HS-27A (cell line): ENCODE data around the gene BBC3.

Source experiments
- DNase-seq: peaks from one replicate; pipeline ENCODE4 v3.0.0-alpha.2; 2012; ENCODE audit warnings: low read depth, missing footprints

Gene BBC3

DNA sequence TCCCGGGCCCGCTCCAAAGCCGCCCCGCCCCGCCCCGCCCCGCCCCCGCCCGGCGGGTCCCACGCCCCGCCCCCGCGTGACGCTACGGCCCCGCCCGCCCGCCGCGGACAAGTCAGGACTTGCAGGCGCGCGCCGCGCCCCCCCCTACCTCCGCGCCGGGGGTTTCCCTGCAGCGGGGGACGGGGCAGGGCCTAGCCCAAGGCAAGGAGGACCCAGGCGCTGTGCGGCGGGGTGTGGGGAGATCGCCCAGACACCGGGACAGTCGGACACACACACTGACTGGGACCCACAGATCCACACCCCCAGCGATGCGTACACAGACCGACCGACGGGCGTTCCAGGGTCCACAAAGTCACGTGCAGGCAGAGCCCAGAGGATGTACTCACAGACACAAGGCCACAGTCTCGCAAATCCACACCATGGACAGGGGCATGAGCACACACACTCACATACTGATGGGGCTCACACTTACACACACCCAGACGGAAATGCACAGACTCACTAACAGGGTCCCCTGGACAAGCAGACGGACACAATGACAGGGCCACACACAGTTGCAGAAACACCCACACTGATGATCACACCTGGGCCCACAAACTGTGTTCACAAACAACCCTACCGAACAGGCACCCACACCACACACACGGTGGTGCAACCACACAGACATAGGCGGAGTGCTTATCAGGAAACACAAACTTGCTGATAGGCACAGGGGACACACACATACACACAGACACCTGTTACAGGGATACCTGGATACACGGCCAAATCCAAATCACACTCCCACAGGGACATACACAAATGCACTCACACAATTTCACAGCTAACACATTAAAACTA lies 436 bp upstream of the BBC3 start:
- DNase-seq, result no peak

DNA sequence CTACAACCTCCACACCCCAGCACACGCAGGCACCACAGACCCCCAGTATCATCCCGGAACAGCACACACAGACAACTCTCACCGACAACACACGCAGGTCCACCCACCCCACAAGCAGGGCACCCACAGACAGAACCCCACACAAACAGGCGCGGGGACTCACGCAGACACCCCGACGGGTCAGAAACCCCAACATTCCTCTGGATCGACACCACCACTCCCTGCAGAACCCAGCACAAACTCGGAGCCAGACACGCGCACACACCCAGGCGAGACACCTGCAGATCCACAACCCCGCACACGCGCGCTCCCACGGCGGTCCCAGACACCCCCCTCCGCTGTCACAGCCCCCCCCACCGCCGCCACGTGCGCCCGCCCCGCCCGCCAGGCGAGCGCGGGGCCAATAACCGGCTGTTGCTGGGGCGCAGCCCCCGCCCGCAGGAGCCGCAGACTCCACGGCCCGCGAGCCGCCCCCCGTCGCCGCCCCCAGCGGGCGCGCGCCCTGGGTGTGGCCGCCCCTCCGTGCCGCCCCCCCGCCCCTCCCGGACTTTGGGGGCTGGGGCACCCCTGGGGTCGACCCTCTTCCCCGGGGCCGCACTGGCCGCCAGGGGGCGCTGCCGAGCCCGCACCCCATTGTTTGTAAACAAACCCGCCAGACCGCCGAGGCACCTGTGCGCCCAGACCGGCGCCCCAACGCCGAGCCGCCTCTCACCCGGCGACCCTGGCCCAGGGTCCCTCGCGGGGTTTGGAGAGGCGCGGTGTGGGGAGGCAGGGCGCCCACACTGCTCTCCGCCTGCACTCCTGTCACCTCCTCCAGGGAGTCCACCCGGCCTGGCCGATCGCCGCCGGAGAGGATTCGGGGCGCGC lies 712 bp downstream of the BBC3 start:
- no peak for DNase-seq

DNA sequence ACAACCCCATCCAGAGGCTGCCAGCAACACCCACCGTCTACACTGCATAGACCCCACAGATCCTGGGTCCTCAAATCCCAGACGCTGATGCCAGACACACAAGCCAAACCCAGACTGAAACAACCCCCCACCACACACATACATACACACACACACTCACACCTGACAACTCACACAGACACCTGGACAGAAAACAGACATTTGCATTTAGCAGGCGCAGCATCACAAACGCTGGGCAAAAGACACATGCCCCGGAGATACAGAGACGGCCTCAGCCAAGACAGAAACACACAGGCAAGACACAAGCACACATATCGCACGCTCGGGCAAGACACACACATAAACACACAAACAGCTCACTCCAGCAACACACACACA lies 1.3 kb downstream of the BBC3 start:
- no peak for DNase-seq

DNA sequence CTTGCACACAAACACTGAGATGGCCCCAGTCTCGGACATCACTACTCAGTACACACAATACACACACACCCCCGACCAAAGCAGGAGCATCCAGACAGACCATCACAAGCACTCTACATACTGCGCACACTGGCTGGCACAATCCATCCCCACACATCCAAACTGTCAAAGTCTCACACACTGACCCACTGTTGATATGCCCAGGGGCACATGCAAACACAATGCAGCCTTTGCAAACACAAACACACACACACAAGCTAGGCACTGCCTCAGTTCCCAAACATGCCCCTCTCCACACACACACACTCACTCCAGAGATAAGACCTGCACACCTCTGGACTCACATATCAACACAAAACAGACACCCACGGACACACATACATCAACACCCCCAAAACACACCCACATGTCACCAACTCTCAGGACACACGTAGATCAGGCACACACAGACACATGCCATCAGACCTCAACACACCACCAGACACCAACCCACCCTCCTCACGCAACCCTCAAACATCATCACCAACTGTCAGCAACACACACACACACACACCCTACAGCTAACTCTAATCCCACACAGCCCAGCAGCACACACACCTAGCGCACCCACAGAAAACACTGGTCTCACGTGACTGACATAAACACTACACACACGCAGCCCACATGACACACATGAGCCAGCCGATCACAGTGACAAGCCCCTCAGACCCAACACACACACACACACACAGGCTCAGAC lies 1.9 kb downstream of the BBC3 start:
- DNase-seq, result no peak

DNA sequence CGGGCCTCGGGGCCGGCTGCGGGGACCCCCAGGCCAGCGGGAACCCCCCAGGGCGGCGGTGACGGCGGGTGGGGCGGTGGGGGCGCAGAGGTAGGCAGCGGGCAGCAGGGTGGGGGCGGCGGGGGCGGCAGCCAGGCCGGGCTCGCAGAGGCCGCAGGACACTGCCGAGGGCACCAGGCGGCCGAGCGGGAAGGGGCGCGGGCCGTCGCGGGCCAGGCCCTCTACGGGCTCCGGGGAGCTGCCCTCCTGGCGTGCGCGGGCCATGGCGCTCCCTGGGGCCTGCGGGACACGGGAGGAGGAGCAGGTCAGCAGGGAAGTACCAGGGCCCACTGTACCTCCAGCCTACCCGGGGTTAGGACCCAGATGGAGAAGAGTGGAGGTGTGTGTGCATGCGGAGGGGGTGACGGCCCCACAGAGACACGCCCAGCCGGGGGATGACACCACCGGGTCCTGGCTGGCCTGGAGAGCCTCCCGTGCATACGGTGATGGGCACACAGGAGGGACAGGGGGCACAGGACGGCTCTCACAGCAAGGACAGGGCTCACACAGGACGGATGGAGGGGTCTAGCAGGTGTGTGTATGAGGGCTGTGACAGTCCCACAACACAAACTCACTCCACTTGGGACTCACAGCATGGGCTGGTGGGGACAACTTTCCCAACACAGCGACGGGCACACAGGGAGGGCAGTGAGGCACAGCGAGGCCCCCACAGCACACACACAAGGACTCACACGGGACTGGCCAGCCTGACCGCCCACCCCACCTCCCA lies 2.6 kb downstream of the BBC3 start:
- DNase-seq, result no peak

DNA sequence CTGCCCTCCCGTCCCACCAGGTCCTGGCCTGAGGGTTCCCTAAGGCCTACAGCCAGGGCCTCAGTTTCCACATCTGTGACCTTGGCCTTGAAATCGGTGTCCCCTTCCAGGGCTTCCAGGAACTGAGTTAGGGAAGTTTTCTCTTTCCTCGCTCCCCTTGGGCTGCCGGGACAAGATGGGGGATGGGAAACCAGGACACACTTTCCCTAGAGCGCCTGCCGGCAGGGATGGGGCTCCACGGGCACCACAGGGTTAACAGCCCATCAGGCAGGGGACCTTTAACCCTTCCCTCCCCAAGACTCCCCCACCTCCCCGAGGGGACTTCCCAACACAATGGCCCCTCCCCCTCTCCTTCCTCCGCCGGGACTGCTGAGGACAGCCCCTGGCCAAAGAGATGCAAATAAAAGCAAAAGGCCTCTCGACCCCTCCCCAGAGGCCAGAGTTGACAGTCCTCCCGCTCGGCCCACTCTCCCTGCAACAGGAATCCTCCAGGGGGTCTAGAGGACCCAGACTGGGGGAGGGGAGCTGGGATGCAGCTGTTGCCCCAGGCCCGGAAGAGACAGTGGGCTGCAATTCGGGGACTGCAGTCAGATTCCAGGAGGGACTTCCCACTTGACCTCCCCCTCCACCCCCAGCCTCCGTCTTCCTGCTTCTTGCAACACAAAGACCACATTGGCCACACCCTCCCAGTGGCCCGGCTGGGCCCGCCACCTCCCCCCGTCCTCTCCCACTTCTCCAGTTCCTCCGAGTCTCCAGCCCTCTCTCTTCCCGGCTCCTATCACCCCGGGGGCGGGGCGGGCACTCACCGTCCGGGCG lies 3.4 kb downstream of the BBC3 start:
- peak; percentile 94 for DNase-seq

DNA sequence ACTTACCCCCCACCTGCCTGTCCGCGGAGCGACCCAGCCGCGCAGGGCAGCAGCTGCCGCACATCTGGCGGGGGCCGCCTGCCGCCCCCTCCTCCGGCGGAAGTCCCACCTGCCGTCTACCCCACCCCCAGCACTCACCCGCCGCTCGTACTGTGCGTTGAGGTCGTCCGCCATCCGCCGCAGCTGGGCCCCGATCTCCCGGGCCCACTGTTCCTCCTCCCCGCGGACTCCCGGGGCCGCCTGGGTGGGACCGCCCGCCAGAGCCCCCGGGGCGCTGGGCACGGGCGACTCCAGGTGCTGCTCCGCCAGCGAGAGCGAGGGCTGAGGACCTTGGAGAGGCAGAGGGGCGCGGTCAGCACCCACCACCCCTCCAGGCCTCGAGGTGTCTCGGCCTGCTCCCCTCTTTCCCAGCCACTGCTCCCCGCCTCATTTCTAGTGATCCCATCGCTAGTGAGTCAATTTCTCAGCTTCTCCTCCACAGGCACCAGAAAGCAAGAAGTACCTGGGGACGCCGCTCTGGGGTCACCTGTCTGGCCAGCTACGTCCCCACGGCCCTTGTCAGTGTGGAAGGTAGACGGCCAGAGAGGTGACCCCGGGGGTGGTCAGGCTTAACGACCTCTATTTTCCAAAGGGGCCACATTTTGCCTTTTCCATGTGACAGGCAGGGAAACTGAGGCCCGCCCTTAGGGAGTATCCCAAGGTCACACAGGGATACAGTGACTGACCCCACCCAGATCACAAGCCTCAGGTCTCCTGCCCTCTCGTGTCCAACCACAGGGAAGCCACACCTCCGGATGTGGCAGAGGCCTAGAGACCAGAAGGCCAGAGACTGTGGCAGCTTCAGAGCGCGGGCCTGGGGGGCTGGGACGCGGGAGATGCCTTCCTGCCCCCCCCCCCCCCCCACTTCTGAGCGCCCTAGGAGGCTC lies 4.3 kb downstream of the BBC3 start:
- no peak for DNase-seq

DNA sequence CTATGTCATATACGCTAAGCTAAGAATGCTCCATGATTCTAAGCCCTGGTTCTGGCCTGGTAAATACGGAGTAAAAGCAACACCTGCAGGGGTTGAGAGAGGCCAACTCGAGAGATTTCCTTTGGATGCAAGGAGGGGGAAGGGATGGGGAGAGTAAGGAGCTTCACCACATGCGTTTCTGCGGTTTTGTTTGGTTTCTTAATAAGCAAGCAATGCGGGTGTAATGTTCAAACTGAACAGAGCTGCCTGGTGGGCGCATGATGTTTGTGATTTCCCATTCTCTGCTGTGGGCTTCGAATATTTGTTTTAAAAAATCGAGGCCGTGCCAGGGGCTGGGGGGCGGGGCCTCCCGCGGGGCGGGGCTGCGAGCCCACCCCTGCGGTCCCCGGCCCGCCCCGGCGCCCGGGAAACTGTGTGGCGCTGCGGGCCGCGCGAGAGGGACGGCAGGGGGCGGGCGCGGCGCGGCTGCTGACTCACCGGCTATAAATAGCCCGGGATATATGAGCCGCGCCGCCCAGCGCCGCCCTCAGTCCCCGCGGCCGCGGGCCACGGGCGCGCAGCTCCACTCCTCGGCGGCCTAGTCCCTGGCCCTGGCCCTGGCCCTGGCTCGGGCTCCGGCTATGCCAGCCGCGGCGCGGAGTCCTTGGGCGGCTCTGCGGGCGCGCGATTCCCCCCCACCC lies 5.1 kb downstream of the BBC3 start:
- no peak for DNase-seq

DNA sequence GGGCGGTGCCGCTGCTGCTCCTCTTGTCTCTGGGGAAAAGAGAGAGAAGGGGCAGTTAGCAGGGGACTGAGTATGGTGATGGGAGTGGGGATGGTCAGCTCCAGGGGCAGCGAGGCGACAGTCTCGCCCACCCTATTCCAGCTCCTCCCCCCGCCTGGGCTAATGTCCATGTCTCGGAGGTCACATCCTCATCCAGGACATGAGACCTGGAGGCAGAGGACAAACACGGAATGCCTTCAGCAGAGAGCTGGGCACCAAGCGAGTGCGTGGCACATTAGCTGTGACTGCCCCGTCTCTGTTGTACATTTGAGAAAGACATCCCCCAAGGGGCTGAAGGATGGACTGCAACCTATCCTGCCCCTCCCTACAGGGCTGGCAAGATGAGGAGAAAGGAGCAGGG lies 9.1 kb downstream of the BBC3 start:
- no peak for DNase-seq

DNA sequence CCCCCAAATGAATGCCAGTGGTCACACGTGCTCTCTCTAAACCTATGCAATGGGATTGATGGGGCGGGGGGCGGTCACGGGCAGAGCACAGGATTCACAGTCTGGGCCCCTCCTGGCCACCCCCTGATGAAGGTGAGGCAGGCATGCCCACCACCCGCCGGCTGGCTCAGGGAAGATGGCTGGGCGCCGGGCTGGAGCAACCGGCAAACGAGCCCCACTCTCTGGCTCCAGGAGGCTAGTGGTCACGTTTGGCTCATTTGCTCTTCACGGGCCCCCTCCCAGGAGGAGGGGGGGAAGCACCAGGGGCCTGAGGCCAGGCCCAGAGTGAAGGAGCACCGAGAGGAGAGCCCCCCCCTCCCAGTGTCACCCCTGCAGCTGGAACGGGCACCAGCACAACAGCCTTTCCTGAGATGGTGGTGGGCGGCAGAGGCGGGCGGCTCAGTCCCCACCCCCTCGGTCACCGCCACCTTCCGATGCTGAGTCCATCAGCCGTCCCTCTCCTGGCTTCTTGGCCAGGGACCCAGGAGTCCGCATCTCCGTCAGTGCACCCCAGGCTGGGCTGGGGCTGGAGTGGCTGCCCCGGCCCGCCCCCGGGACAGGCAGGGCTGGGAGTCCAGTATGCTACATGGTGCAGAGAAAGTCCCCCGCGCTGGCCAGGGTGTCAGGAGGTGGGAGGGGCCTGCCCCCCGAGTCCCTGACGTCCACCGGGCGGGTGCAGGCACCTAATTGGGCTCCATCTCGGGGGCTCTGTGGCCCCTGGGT lies 9.7 kb downstream of the BBC3 start:
- DNase-seq, result no peak

DNA sequence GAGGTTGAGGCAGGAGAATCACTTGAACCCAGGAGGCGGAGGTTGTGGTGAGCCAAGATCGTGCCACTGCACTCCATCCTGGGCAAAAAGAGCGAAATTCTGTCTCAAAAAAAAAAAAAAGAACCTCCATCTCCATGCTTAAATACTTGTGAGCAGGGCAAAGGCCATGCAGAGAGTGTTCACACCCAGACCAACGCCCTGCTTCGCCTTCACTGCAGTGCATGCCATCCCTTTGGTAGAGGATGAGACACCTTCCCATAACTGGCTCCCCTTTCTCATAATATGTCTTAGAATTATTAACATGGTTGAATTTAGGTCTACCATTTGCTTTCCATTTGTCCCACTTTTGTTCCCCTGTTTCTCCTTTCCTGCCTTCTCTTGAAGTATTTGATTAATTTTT lies 15.4 kb downstream of the BBC3 start:
- no peak for DNase-seq

DNA sequence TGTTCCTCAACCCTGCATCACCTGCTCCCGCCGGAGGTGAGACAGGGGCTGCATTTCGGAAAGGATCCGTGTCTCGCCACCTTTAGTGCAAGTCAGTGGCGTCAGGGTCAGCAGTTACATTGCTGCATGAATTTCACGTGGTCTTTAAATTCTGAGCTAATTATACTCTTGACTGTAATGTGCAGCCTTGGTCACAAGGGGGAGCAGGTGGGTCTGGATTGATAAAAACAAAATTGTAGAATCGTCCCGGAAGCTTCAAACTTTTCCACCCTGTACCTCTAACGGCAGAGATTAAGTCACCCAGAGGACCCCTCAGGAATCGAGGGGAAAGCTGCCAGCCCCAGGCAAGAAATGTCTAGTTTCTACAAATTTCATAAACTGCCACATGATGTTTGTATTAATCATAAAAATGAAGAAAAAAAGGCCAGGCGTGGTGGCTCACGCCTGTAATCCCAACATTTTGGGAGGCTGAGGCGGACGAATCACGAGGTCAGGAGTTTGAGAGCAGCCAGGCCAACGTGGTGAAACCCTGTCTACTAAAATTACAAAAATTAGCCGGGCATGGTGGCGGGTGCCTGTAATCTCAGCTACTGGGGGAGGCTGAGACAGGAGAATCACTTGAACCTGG lies 20.2 kb downstream of the BBC3 start:
- DNase-seq, result no peak

DNA sequence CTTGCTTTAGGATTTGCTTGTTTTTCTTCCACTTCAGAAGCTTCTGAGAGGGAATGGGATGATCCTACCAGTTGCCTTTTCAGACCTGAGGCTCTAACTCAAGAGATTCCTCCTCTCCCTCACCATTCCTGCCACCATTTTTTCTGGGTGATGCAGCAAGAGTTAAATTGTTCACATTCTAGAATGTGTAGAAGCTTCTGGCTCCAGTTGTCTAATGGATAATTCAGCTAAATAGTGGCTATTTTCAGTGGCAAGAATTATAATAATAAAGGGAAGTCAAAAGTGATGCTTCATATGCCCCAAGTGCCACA lies 20.9 kb downstream of the BBC3 start:
- DNase-seq, result no peak

DNA sequence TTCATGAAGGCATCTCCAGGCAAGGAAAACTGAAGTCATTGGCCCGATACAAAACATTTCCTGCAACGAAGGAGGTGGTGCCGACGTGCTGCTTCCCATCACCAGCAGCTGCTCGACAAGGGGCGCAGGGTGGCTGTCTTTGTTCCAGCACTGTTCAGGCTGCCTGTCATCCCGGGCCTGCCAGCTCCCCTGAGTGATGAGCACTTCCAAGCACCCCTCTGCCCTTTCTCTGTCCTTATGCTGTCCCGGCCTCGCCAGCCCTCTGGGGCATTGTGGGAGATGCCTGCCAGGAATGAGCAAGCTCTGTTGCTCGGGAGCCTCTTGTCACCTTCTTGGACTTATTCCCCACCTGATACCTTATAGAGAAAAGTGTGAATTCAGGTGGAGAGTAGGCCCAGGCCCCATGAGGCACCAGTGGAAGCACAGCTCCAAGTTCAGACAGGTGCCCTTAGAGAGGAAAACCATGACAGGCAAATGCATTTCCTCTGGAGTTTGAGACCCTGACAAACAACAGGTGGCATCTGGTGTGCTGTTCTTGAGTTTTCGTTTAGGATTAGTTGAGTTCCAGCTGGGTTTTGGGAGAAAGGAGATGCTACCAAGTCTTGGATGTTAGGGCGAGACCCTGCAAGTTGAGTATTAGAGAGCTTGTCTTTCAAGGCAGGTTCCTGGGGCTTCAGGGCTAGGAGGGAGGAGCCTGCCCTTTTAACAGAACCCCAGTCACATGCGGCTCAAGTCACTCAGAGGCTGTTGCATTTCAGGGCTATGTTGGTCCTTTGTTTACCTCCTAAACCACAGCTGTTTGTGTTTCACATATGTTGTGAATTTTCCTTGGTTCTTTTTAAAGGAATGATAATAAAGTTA lies 21.4 kb downstream of the BBC3 start:
- DNase-seq, result no peak

DNA sequence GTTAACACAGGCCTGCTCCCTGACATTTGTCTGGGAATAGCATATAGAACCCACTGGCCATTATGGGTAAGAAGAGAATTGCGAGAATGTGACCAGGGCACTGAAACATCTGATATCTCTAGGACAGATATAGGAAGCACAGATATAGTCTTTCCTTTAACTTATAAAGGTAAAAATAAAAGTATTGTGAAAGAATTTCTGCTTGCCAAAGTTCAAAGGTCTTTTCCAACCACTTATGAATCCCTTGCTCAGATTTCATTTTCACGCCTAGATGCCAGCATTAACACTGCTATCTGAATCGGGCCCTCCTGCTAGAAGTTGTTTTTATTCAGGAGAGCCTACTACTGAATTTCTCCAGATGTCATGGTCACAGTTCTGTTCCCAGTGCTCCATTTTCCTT lies 27.7 kb downstream of the BBC3 start:
- no peak for DNase-seq

DNA sequence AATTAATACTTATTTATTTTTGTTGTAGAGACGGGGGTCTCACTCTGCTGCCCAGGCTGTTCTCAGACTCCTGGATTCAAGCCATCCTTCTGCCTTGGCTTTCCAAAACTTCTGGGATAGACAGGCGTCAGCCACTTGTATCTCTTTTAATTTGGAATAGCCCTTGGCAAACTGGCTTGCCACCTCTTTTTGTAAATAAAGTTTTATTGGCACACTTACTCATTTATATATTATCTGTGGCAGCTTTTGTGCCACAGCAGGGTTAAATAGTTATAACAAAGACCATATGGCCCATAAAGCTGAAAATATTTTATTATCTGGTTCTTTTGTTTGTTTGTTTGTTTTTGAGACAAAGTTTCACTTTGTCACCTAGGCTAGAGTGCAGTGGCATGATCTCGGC lies 30.5 kb downstream of the BBC3 start:
- no peak for DNase-seq

DNA sequence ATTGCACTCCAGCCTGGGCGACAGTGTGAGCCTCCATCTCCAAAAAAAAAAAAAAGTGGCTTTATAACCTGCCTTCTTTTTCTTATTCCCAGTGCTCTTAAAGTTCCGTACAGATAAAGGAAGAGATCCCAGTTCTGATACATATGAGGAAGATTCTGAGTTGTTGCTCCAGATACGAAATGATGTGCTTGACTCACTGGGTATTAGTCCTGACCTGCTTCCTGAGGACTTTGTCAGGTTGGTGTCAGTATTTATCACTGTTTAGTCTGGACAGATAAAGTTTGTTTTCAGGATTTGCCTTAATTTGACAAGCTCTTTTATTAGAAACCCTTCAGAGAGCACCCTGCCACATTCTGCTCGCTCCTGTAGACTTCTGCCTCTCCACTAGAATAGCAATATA lies 33.9 kb downstream of the BBC3 start:
- no peak for DNase-seq
